ENCODE results near the gene GLG1.
"Not testable (repeated sequence)": the region's sequence is repeated elsewhere in the genome, so short reads cannot be mapped to it uniquely, and the experiment has no call there.

GLG1 gene

DNA sequence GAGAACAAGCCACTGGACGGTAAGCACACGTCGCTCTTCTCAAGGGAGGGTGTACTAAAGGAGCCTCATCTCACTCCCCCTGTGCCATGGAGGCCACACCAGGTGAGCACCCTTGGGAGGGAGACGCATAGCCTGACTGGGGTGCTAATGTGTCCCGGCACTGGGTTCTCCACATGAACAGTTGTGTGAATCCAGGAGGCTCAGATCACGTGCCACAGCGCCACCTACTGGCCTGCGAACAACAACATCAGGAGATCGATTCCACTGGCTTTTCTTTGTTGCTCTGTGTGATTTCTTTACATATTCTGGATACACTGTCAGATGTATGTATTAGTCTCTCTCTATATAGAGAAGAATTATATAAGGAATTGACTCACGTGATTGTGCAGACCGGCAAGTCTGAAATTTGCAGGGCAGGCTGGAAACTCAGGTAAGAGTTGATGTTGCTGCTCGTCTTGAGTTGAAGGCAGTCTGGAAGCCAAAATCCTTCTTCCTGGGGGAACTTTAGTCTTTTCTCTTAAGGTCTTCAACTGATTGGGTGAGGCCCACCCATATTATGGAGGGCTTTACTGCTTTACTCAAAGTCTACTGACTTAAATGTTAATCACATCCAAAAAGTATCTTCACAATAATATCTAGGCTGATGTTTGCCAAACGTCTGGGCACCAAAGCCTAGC is 176.7 kb downstream of the GLG1 start:
- not testable (repeated sequence) for DNase-seq

DNA sequence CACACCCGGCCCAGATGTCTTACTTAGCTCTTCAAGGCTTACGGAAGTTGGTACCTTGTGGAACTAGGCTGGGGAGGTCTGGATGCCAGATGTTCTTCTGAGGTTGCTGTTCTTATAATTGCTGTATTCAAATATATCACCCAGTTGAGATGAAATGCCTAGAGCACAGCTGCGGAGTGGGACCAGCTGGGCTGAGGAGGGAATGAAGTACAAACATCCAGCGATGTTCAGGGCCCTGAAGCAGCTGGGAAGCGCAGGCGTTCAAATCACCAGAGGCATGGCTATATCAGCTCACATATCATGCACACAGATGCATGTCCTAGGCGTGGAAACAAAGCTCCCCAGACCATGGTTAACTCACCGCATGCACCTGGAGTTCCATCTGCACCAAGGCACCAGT is 178.4 kb downstream of the GLG1 start:
- DNase-seq: not testable (repeated sequence)

DNA sequence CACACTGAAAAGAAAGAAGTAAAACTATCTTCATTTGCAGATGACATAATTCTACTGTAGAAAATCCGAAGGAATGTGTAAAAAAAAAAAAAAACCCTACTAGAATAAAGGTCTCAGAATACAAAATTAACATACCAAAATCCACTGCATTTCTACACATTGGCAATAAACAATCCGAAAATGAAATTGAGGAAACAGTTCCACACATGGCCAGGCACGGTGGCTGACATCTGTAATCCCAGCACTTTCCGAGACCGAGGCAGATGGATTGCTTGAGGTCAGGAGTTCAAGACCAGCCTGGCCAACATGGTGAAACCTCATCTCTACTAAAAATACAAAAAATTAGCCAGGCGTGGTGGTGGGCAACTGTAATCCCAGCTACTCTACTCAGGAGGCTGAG is 181.2 kb downstream of the GLG1 start:
- not testable (repeated sequence) for DNase-seq

DNA sequence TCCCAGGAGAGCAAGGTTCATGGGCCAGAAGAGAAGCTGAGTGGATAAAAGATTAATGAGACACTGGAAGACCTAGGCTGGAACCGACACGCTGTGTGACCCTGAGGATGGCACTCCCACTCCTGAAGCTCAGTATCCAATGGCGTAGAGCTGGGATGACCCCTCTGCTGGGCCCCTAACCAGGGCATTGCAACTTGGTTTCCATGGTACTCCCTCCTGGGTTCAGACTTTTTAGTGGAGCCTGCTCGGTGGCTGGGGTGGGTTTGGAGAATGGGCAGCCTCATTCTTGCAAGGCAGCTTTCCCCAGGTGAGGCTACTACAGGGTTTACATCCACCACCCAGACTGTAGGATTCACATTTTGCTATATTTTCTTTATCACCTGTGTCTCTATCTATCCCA is 183.2 kb downstream of the GLG1 start:
- DNase-seq: not testable (repeated sequence)

DNA sequence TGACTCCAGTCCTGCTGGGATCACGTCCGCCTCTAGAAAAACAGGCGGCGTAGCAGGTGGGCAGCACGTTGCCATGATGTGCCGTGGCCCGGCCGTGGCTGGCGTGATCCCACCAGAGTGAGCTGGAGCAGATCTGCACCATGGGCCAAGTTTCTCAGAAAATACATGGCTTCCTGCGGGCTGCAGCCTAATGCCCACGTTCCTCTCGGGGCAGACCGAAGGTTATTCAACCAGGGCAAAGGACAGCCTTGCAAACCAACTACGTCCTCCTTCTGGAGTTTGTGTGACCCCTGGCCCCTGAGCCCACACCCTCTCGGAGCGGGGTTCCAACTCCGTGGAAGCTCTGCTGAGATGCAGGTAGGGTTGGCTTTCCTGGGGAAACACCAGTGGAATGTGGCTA is 184.8 kb downstream of the GLG1 start:
- DNase-seq: not testable (repeated sequence)

DNA sequence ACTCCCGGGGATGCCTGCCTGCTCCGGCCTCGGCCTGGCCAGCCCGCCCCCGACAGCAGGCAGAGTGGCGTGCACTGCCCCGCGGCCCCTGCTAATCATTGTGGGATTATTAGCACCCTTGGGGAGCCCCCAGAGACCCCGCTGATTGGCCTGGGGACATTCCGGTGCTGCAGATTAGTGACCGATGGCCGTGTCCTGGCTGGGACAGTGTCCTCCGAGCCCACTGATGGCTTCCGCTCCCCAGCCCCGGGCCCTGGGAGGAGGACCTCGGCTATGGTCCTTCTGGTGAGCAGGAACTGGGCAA is 185.5 kb downstream of the GLG1 start:
- not testable (repeated sequence) for DNase-seq

DNA sequence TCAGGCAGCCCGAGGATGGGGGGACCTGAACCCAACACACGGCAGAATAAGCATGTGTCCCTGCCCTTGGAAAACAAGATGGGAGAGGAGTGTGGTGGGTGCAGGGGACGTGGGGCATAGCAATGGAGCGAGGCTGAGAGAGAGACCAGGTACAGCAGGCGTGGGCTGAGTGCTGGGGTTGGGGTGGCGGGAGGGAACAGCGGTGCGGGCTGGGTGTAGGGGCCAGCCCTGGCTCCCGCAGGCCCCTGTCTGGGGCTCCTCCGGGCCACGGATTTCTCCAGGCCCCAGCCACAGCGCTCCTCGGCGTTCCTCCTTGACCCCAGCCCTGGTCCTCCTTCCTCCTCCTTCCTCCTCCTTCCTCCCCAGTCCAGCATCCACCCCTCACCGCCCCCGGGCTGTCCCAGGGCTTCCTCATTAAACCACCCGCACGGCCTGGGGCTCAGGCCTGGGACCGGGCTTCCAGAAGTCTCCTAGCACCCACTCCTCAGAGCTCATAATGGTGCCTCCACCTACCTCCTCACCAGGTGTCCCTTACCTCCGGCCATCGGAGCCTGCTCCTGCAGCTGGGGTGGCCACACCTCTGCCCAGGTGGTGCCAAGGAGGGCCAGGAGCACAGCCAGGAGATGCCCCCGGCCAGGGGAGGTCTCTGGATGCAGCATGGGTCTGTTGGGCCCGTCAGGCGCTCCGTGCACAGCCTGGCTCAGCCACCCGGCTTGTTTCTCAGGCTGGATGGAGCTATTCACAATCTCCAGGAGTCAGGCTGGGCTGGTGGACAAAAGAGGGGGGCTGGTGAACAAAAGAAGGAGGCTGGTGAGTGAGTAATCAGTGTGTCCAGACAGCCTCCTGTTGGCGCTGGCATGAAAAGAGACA is 186.1 kb downstream of the GLG1 start, which contains the start of gene CLEC18B:
Gene CLEC18B (minus strand): TSS at position 867 of the 870 bp plus-strand sequence. CDS start 208 bp downstream, at position 659.
- DNase-seq: not testable (repeated sequence)

DNA sequence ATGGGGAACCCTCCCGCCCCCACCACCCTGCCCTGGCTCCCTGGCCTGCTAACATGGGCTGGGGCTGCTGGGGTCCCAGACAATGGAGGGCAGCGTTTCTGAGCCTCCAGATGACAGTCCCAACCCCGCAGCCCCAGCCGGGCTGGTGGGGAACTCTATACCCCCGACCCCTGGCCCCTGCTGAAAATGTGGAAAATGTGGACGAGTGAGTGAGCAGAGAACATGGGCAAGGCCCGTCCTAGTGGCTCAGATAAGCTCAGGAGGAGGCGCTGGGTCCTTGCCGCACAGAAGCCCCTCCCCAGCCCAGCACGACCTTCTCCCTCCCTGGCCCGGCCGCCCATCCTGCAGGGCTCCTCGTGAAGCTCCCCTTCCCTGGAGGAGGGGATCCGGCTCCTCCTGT is 187.1 kb downstream of the GLG1 start:
- DNase-seq: not testable (repeated sequence)

DNA sequence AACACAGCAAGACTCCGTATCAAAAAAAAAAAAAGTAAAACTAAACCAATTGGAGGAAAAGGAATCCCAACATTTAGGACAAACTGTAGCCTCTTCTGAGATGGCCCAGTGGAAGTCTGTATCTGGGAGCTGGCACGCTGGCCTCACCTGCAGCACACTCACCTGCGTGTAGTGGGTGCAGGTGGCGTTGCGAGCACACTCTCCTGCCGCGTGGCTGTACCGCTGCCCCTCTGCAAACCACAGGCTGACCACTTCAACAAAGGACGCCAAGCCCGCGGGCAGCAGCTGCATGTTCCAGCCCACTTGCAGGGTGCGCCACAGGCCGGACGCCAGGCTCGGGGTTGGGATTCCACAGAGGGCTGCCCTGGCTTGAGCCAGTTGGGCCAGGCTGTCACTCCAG is 189.0 kb downstream of the GLG1 start:
- not testable (repeated sequence) for DNase-seq

DNA sequence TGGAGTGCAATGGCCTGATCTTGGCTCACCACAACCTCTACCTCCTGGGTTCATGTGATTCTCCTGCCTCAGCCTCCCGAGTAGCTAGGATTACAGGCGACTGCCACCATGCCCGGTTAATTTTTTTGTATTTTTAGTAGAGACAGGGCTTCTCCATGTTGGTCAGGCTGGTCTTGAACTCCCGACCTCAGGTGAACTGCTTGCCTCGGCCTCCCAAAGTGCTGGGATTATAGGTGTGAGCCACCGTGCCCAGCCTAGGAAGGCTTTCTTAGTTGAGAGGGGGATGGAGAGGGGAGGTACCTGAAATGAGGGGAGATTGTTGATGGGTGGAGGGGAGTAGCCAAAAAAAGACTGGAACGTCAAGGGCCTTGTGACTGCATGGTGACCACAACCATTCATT is 193.0 kb downstream of the GLG1 start:
- not testable (repeated sequence) for DNase-seq

DNA sequence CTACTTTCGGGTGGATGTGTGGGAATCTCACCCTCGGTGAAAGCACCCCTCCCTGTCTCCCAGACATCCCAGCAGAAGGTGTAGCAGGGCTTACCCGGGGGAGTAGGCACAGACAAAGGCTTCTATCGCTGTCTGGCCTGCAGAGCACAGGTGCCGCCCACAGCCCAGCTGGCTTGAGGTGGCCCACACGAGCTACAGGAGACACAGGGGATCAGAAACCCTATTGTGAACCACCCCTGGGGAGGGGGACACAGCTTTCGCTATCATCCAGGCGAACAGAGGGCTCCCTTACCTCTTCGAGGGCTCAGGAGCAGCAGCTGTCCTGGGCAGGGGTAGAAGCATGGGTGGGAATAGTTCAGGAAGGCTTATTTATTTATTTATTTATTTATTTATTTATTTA is 193.4 kb downstream of the GLG1 start:
- DNase-seq: not testable (repeated sequence)

DNA sequence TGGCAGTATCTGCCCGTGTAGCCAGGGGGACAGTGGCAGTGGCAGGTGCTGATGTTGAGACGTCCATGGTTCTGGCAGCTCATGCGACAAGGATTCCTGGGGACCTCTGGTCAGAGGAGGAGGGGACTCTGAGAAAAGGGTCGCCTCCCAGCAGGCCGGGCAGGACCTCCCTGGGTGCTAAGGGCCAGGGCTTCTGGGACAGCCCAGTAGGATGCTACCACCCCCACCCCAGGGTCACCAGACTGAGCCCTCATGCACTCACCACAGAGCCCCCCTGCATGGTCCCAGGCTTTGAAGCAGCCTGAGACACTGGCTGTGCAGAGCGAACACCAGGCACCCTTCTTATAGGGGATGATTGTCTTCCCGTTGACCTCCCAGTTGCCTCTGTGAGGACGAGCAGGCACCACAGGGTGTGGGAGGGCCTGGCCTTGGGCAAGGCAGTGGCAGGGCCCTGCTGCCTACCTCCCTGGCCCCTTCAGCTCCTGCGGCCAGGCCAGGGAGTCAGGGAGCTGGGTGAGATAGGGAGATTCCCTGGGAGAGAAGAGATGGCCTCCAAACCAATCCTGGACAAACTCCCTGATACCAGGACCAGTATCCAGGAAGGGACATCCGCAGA is 194.0 kb downstream of the GLG1 start:
- DNase-seq: not testable (repeated sequence)

DNA sequence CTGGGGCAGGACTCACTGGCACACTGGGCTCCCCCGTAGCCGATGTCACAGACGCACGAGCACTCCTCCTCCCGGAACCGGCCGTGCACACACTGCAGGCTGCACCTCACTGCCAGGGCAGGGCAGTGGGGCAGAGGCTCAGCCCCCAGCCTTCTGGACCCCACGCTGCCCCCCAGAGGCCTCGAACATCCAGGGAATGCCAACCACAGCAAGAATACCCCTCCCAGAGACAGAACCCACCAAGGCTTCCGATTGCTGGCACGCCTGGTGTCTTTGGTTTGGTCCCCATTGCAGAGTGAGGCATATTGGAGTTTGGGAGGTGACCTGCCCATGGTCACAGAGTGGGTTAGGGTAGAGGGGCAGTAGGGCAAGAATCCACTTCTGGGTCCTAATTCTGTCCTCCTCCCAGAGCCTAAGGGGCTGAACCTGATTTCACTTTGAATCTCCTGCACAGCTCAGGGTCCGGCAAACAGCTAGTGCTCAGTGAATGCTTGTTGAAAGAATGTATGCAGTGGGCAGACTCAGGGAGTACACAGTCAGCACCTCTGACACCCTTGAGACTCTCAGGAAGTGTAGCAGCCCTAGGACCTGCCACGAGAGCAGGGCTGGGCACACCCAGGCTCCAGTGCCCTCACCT is 194.7 kb downstream of the GLG1 start:
- not testable (repeated sequence) for DNase-seq

DNA sequence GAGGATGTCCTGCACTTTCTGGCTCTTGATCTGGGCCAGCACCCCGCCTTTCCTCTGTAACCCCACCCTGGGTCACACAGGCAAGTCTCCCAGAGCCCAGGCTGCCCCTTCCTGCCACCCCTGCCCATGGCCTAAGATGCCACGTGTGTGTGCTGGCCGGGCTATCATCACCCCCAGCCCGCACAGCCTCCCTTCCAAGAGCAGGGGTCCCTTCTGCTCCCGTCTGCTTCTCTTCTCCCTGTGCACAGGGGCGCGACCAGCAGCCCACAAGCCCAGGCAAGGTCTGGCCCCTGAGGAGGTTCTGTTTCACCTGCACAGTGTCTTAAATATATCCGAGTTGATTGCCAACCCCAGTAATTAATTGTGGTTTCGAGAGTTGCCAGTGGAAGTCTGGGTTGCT is 195.9 kb downstream of the GLG1 start:
- not testable (repeated sequence) for DNase-seq

DNA sequence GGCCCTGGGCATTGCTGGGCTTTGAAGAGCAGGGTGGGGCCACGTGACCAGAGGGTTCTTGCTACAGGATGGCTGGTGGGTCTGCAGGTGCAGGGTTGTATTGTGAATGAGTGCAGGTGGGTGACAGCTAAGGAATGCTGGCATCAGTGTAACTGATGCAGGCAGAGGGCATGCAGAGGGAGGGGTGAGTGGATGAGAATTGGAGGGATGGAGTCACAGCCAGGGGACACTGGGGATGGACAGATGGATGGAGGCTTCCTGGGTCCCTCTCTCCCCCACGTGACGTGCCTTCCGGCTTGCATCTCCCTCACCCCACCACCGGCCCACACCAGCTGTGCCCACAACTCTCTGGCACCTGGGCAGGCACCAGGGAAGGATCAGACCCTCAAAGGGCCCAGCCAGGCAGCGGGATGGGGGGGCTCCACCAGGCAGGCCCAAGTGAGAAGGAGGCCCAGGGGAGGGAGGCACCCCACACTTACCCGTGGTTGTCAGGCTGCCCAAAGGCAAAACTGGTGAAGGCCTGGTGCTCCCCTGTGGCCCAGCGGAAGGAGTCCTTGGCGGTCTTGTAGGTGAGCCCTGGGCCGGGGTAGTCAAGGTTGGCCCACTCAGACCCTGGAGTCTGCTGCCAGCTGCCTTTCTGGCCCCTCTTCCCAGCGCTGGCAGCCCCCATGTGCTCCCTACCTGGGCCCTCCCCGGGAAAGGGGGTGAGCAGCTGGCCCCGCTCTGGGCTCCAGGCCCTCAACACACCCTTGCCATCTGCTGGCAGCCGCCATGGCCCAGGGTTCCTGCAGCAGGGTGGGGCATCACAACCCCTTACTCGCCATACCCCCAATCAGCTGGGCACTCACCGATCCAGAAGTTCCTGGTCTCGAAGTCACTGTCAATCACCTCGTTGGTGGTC is 196.6 kb downstream of the GLG1 start:
- not testable (repeated sequence) for DNase-seq

DNA sequence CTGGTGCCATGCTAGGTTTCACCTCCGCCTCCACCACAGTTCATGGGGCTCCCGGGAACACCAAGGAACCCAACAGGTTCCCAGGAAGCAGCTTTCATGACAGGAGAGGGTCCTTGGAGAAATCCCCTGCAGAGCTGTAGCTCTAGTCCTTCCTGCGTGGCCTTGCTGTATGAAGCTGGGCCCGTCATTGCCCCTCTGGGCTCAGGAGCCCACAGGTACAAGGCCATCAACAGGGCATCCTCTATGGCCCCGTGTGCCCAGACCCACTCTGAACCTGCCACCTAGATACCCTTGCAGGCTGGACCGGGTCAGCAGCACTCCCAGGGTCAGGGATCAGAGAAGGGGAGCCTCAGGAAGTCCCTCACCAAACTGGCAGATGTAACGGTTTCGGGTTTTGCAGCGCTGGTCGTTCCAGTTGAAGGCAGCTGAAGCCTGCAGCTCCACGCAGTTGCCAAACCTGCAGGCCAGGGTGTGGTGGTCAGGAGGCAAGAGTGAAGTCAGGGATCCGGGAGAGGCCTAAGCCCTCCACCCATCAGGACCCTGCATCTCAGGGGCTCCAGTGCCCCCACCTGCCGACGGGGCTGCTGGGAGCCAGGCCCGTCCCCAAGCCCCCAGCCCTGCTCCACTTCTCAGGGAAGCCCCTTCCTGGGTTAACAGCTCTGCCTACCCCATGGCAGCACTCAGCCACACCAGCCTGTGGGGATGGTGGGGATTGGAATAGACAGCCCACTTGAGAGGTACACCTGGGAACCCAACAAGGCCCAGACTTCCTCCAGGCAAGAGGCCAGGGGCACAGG is 197.5 kb downstream of the GLG1 start:
- DNase-seq: not testable (repeated sequence)

DNA sequence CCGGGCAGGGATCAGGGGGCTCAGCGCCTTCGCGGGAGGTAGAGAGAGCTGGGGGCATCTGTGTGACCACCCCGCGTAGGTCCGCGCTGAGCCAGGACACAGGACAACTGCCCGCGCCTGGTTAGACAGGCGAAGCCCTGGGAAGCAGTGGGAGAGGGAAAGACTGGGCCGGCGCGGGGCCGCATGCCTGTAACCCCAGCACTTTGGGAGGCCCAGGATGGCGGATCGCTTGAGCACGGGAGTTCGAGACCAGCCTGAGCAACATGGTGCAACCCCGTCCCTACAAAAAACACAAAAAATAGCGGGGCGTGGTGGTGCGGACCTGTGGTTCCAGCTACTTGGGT is 199.6 kb downstream of the GLG1 start:
- DNase-seq: not testable (repeated sequence)

DNA sequence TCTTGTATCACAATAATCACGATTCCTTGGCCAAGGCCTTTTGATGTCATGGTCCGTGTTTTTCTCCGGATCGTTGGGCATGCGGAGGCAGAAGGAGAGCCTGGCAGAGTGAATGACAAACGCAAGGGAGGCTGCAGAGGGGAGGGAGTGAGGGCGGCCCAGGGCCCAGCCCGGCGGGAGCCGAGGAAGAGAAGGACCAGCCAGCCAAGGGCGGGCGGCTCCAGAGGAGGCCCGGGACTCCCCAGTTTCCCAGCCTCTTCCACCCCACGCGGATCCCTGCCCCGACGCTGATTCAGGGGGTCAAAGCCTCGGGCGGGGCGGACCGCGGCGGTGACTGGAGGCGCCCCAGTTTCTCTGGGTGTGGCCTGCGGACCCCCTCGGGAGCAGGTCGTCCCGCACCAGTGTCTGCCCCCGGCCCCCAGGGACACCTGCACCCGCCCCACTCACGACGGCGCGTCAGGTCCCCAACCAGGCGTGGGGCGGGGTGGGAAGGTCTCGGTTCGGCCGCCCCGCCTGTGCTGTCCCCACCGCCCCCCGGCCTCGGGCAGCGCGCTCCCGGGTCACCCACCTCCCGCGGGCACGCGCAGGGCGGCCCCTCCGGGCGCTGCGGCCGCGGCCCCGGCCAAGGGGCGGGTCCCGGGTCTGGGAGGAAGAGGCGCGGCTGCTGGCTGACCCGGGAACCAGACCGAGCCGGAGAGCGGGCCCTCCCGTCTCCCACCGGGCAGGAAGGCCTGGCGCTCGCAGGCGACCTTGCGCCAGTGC is 200.1 kb downstream of the GLG1 start:
- not testable (repeated sequence) for DNase-seq

DNA sequence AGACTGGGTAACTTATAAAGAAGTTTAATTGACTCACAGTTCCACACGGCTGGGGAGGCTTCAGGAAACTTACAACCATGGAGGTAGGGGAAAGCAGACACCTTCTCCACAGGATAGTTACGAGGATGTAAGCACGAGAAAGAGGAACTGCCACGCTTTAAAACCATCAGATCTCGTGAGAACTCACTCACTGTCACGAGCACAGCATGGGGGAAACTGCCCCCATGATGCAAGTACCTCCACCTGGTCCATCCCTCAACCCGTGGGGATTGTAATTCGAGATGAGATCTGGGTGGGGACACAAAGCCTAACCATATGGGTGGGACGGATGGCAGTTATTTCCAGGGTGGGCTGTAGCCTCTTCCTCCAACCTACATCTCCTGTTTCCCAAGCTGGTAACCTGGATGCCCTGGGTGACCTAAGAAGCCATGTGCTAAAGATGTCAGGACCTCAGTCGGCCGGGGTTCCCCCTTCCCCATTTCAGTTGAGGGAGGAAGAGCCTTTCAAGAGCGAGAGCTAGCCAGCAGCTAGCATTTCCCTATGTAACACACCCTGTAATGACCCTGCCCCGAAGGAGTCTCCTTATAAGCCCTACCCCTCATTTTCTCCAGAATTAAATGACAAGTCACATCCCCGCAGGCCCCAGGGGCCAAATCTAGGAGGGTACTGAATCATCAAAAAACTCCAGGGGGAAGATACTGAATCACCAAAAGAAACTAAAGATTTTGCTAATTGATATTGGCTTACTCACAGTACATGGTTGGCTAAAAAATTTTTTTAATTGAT is 202.6 kb downstream of the GLG1 start:
- DNase-seq: not testable (repeated sequence)

DNA sequence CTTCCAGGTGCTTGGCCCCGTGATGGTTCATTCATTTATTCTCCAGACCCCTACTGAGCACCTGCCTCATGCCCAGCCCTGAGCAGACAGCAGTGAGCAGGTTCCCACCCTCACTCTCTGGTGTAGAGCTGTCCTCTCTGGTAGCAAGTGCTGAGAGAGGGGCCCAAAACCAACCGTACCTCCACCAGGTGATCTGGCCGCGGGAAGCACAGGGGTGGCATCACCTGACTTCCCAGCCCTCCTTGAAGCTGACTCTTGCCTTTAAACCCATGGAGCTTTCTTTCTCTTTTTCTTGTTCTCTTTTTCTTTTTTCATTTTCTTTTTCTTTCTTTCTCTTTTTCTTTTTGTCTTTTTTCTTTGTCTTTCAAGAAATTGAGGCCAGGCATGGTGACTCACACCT is 206.7 kb downstream of the GLG1 start:
- DNase-seq: not testable (repeated sequence)

Data from NCI-H2107 (cell line).